ENCODE data around the gene DAB1. TPM values are rescaled to one million over a fixed set of nuclear protein-coding genes. Genes with fewer than 3 reads are reported as not detected.

Gene DAB1
- total RNA-seq, 1 donor from 2014 or later: not detected

- DNase-seq (ENCODE audit: low read depth): no peak
- H3K4me3 ChIP-seq (ENCODE audit: low read depth, low read length): no peak overlapping the region
- no peak for TF ChIP-seq CTCF (conservative IDR thresholded peaks at IDR 0.05; ENCODE audit: low read depth, low read length)
These were observed 95.9 kb downstream of the DAB1 start for GRCh38 chr1:57327946-57328345.

DNA sequence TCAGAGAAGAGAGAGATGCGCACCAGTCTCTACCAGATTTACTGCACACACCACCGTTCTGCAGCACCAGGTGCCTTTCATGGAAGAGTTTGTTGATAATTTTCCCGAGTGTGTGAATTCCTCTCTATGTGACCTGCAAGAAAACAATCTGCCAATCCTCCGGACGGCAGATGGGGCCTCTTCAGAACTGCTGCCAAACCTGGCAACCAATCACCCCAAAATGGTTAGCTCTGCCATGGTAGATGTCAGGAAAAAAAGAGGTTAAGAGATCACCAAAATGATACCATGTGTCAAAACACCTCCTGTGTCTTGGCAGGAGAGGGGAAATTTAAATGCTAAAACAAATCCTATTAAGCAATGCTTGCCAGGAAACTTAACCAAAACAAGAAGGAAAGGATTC, 96.5 kb downstream of the DAB1 start:
- DNase-seq (ENCODE audit: low read depth): no peak
- TF ChIP-seq CTCF (conservative IDR thresholded peaks at IDR 0.05; ENCODE audit: low read depth, low read length): no peak
- H3K4me3 ChIP-seq (ENCODE audit: low read depth, low read length): no peak overlapping the region

- H3K4me3 ChIP-seq (ENCODE audit: low read depth, low read length): no peak overlapping the region
- DNase-seq (ENCODE audit: low read depth): no peak
- TF ChIP-seq CTCF (conservative IDR thresholded peaks at IDR 0.05; ENCODE audit: low read depth, low read length): no peak
These were observed 98.3 kb downstream of the DAB1 start for GRCh38 chr1:57325536-57325935.

DNA sequence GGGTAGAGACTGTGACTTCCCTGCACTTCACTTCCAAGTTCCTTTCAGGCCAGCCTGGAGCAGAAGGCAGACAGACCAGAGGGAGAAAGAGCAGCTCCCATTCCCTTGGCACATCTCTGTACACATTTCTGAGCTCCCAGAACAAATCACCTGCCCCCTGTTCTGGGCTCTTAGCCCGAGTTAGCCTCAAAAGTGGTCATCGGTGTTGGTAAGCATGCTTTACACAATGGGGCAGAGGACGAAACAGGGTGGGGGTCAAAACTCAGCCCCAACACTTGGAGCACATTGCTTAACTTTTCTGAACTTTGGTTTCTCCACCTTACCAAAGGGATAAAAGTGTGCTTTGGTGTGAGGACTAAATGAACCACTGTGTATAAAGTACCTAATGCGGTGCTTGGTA, 98.7 kb downstream of the DAB1 start:
- no peak for TF ChIP-seq CTCF (conservative IDR thresholded peaks at IDR 0.05; ENCODE audit: low read depth, low read length)
- no peak for DNase-seq (ENCODE audit: low read depth)
- H3K4me3 ChIP-seq (ENCODE audit: low read depth, low read length): no peak overlapping the region

DNA sequence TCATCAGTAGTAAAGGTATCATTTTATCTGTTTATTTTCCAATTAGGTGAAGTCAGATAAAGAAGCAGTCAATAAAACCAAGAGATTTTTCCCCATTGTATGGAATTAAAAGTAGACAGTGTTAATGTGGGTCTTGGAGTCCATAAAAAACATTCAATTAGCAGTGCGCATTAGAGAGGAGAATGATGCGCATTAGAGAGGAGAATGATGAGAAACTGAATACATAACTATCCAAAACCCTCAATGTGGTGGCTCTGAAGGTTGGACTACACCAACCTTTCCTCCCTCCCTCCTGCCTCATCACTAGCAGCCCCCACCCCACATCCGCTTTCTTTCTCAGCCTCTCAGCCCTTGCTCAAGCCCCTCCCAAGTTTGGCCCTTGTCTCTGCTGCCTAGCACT, 99.5 kb downstream of the DAB1 start:
- no peak for DNase-seq (ENCODE audit: low read depth)
- TF ChIP-seq CTCF (conservative IDR thresholded peaks at IDR 0.05; ENCODE audit: low read depth, low read length): no peak
- no peak overlapping the region for H3K4me3 ChIP-seq (ENCODE audit: low read depth, low read length)

- no peak overlapping the region for H3K4me3 ChIP-seq (ENCODE audit: low read depth, low read length)
- DNase-seq (ENCODE audit: low read depth): no peak
- no peak for TF ChIP-seq CTCF (conservative IDR thresholded peaks at IDR 0.05; ENCODE audit: low read depth, low read length)
These were observed 102.1 kb downstream of the DAB1 start for GRCh38 chr1:57321776-57322175.

DNA sequence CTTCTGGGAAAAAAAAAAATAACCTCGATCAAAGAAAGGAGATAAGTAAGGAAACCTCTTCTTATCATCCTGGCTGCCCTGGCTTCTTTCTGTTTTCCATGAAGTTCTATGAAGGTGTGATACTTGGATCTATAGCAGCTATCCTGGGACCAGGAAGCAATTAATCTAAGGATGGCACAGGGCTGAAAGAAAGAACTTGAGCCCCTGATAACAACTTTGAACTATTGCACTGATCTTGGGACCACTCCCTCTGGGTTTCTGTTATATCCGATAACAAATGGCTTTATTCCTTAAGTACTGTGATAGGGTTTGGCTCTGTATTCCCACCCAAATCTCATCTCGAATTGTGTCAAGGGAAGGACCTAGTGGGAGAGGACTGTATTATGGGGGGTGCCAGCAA, 104.1 kb downstream of the DAB1 start:
- TF ChIP-seq CTCF (conservative IDR thresholded peaks at IDR 0.05; ENCODE audit: low read depth, low read length): no peak
- no peak for DNase-seq (ENCODE audit: low read depth)
- no peak overlapping the region for H3K4me3 ChIP-seq (ENCODE audit: low read depth, low read length)

Data from epithelial cell of proximal tubule (primary cell).